A549 treated with AZD9567 at 1 μM for 4 hours (cell line): ENCODE measurements around the gene MRPL36. TPM values are rescaled to one million over a fixed set of nuclear protein-coding genes. Genes with fewer than 3 reads are reported as not detected.

Experiments
- total RNA-seq: library from RNA; stranded (reverse); fragments of 200-300 nt; extraction: Qiagen RNA extraction; gene quantifications from 5 replicates; pipeline ENCODE4 v1.2.3, GENCODE V29; 2022; ENCODE audit not compliant: insufficient read depth

The MRPL36 gene
- 90.9 to 116 TPM (median 113 TPM) in 5 replicates for total RNA-seq

GRCh38 chr5:1799602-1800471 lies at the start of gene MRPL36:
Gene MRPL36 (minus strand): TSS chr5:1799837. CDS start chr5:1798935, 902 bp downstream.

GRCh38 chr5:1801222-1801966 lies 1.8 kb upstream of the MRPL36 start, which contains the start of gene NDUFS6:
Gene NDUFS6 (plus strand): TSS chr5:1801407. CDS start chr5:1801418, 11 bp downstream.

Other genes with a start within 250 kb of the MRPL36 start
- 96.5 to 118 TPM (median 110 TPM) in 5 replicates for gene NDUFS6, start 1.6 kb upstream of the MRPL36 start, total RNA-seq
- 0.26 to 0.45 TPM (median 0.39 TPM) in 4 of 5 replicates, not detected in the other for gene IRX4, start 83.1 kb upstream of the MRPL36 start, total RNA-seq